ENCODE results near the gene TES.

DNA sequence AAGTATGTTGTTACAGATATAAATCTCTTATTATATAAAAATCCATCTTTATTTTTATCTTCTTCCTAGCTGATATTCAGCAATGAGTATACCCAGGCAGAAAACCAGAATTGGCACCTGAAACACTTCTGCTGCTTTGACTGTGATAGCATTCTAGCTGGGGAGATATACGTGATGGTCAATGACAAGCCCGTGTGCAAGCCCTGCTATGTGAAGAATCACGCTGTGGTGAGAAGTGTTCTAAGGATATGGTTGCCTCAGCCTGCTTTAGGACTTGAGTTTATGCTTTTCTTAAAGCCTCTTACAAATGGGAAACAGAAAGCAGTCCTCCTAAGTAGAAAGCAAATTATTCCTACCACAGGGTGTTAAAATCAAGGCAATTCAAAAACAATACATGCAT lies 41.9 kb downstream of the TES start:
- TF ChIP-seq, protein P1, sequence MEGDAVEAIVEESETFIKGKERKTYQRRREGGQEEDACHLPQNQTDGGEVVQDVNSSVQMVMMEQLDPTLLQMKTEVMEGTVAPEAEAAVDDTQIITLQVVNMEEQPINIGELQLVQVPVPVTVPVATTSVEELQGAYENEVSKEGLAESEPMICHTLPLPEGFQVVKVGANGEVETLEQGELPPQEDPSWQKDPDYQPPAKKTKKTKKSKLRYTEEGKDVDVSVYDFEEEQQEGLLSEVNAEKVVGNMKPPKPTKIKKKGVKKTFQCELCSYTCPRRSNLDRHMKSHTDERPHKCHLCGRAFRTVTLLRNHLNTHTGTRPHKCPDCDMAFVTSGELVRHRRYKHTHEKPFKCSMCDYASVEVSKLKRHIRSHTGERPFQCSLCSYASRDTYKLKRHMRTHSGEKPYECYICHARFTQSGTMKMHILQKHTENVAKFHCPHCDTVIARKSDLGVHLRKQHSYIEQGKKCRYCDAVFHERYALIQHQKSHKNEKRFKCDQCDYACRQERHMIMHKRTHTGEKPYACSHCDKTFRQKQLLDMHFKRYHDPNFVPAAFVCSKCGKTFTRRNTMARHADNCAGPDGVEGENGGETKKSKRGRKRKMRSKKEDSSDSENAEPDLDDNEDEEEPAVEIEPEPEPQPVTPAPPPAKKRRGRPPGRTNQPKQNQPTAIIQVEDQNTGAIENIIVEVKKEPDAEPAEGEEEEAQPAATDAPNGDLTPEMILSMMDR (IDR thresholded peaks at IDR 0.05), result no peak
- no peak for TF ChIP-seq EP300 (IDR thresholded peaks at IDR 0.05)

All from gastroesophageal sphincter (tissue), 3 donors.